Measurements from ENCODE around the gene TARS3.

Gene TARS3

GRCh38 chr15:101702077-101702476, 22.2 kb downstream of the TARS3 start:
- H3F3A ChIP-seq (ENCODE audit: low read depth) = no peaks in the 10 kb centered on the region
- H3K4me2 ChIP-seq (ENCODE audit: low read depth, low read length, poor library complexity, severe bottlenecking) = no peak overlapping the region
- H3K9me3 ChIP-seq (ENCODE audit: insufficient read depth, low read depth, low read length) = no peaks in the 10 kb centered on the region
- no peaks in the 10 kb centered on the region for H4K20me1 ChIP-seq (ENCODE audit: insufficient read depth, low read length, poor library complexity, severe bottlenecking)
- H3K36me3 ChIP-seq (ENCODE audit: insufficient read depth, low read length) = peaks cover 14% of the 10 kb centered on the region; the same call in 1 of the 2 replicates
- TF ChIP-seq CTCF (conservative IDR thresholded peaks at IDR 0.05; ENCODE audit: low read length) (no peak), EZH2phosphoT487 (IDR thresholded peaks at IDR 0.05; ENCODE audit: borderline replicate concordance) (no peak)
- H3K4me1 ChIP-seq (ENCODE audit: insufficient read depth, low read length, poor library complexity, severe bottlenecking) = peaks cover 5% of the 10 kb centered on the region
- no peaks in the 10 kb centered on the region for H3K9me2 ChIP-seq (replicated peaks; ENCODE audit: low read depth, low read length)
- H3K9ac ChIP-seq (ENCODE audit: low read depth, low read length, poor library complexity, severe bottlenecking) = no peak overlapping the region
- no peak overlapping the region for H2AFZ ChIP-seq (ENCODE audit: low read length)
- H3K79me2 ChIP-seq (ENCODE audit: insufficient read depth, low read length) = no peaks in the 10 kb centered on the region
- no peaks in the 10 kb centered on the region for H3K27me3 ChIP-seq (ENCODE audit: insufficient read depth, low read length, poor library complexity, severe bottlenecking)
- no peak overlapping the region for H3K4me3 ChIP-seq (ENCODE audit: low read length, poor library complexity, severe bottlenecking)

DNA sequence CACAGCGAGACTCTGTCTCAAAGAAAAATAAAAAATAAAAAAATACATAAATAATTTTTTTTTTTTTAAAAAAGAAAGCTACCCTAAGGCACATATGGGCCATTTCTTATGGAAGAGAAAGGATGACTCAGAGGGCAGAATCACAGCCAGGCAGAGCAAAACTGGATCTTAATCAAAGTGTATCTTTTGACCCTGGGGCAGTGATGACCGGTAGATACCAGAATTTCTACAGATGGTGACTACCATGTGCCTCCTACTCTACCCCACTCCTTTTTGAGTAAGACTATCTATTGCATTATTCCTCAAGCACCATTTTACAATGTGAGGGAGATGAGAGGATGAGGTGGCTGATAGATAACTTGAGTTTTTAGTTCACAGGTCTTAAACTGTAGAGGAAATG, 26.0 kb downstream of the TARS3 start:
- H4K20me1 ChIP-seq (ENCODE audit: insufficient read depth, low read length, poor library complexity, severe bottlenecking) = no peaks in the 10 kb centered on the region
- no peaks in the 10 kb centered on the region for H3K79me2 ChIP-seq (ENCODE audit: insufficient read depth, low read length)
- no peak overlapping the region for H3K4me3 ChIP-seq (ENCODE audit: low read length, poor library complexity, severe bottlenecking)
- no peaks in the 10 kb centered on the region for H3K27me3 ChIP-seq (ENCODE audit: insufficient read depth, low read length, poor library complexity, severe bottlenecking)
- H3K4me2 ChIP-seq (ENCODE audit: low read depth, low read length, poor library complexity, severe bottlenecking) = no peak overlapping the region
- H3K4me1 ChIP-seq (ENCODE audit: insufficient read depth, low read length, poor library complexity, severe bottlenecking) = peaks cover 12% of the 10 kb centered on the region
- H3F3A ChIP-seq (ENCODE audit: low read depth) = no peaks in the 10 kb centered on the region
- no peaks in the 10 kb centered on the region for H3K9me2 ChIP-seq (replicated peaks; ENCODE audit: low read depth, low read length)
- no peak overlapping the region for H3K9ac ChIP-seq (ENCODE audit: low read depth, low read length, poor library complexity, severe bottlenecking)
- no peaks in the 10 kb centered on the region for H3K9me3 ChIP-seq (ENCODE audit: insufficient read depth, low read depth, low read length)
- no peak overlapping the region for H2AFZ ChIP-seq (ENCODE audit: low read length)
- TF ChIP-seq EZH2phosphoT487 (IDR thresholded peaks at IDR 0.05; ENCODE audit: borderline replicate concordance) (no peak), CTCF (conservative IDR thresholded peaks at IDR 0.05; ENCODE audit: low read length) (no peak)
- peaks cover 14% of the 10 kb centered on the region; the same call in 1 of the 2 replicates for H3K36me3 ChIP-seq (ENCODE audit: insufficient read depth, low read length)

DNA sequence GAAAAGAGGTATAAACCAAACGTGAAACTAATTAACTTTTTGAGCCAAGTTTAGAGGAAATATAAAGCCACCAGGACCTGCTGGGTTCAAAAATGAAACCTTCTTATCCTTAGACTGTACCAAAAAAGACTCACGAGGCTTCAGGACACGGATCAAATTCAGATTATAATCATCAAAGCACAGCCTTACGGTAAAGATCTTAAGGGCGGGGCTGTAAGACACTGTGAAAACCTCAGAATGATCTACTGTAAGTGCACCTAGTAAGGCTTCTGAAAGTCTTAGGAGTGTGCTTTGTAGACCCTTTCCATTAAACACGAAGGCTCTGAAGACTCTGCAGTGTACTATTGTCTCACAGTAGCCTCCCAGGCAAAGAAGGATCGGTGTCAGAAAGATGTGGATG, 26.8 kb downstream of the TARS3 start:
- no peak overlapping the region for H3K4me2 ChIP-seq (ENCODE audit: low read depth, low read length, poor library complexity, severe bottlenecking)
- no peaks in the 10 kb centered on the region for H3K79me2 ChIP-seq (ENCODE audit: insufficient read depth, low read length)
- TF ChIP-seq EZH2phosphoT487 (IDR thresholded peaks at IDR 0.05; ENCODE audit: borderline replicate concordance) (no peak), CTCF (conservative IDR thresholded peaks at IDR 0.05; ENCODE audit: low read length) (no peak)
- H3K9me3 ChIP-seq (ENCODE audit: insufficient read depth, low read depth, low read length) = no peaks in the 10 kb centered on the region
- H3K9ac ChIP-seq (ENCODE audit: low read depth, low read length, poor library complexity, severe bottlenecking) = no peak overlapping the region
- H3K27me3 ChIP-seq (ENCODE audit: insufficient read depth, low read length, poor library complexity, severe bottlenecking) = no peaks in the 10 kb centered on the region
- H3F3A ChIP-seq (ENCODE audit: low read depth) = no peaks in the 10 kb centered on the region
- H4K20me1 ChIP-seq (ENCODE audit: insufficient read depth, low read length, poor library complexity, severe bottlenecking) = no peaks in the 10 kb centered on the region
- H2AFZ ChIP-seq (ENCODE audit: low read length) = no peak overlapping the region
- no peaks in the 10 kb centered on the region for H3K9me2 ChIP-seq (replicated peaks; ENCODE audit: low read depth, low read length)
- H3K4me1 ChIP-seq (ENCODE audit: insufficient read depth, low read length, poor library complexity, severe bottlenecking) = peaks cover 17% of the 10 kb centered on the region
- H3K36me3 ChIP-seq (ENCODE audit: insufficient read depth, low read length) = peaks cover 14% of the 10 kb centered on the region; the same call in 1 of the 2 replicates
- H3K4me3 ChIP-seq (ENCODE audit: low read length, poor library complexity, severe bottlenecking) = no peak overlapping the region
